Spleen (tissue), 11 donors: Measurements from ENCODE around the gene MCCC1. TPM values are rescaled to one million over a fixed set of nuclear protein-coding genes. Genes with fewer than 3 reads are reported as not detected.

Source experiments
- DNase-seq: peaks from one replicate; pipeline ENCODE4 v3.0.0-alpha.2; 2020
- H3K27ac ChIP-seq, 8 donors: fragments of 200-600 bp; sonication (generic) in 7 of 8; 1 replicate in 4 of 8; 2 replicates in 4 of 8; pipeline versions ENCODE4 v1.5.0 to v1.8.0; 2016 to 2021; ENCODE audit warnings: inconsistent platforms in 4 of 8, mild to moderate bottlenecking in 4 of 8, moderate library complexity in 1 of 8
- H3K27me3 ChIP-seq, 7 donors: fragments of 200-600 bp; sonication (generic) in 6 of 7; replicated peaks in 1 of 7; 1 replicate in 4 of 7; 2 replicates in 3 of 7; pipeline versions ENCODE4 v1.5.0 to v1.8.0; 2016 to 2021; ENCODE audit warnings: inconsistent platforms in 3 of 7, mild to moderate bottlenecking in 1 of 7
- H3K36me3 ChIP-seq, 6 donors: fragments of 200-600 bp; sonication (generic) in 5 of 6; 1 replicate in 4 of 6; 2 replicates in 2 of 6; pipeline versions ENCODE4 v1.5.0 to v1.8.0; 2016 to 2021; ENCODE audit warnings: inconsistent platforms in 2 of 6
- H3K4me1 ChIP-seq, 6 donors: fragments of 200-600 bp; sonication (generic) in 5 of 6; 1 replicate in 3 of 6; 2 replicates in 3 of 6; pipeline versions ENCODE4 v1.5.0 to v1.8.0; 2016 to 2021; ENCODE audit warnings: inconsistent platforms in 3 of 6
- H3K4me3 ChIP-seq, 8 donors: fragments of 200-600 bp; sonication (generic) in 7 of 8; 1 replicate in 4 of 8; 2 replicates in 4 of 8; pipeline versions ENCODE4 v1.5.0 to v1.8.0; 2016 to 2021; ENCODE audit warnings: inconsistent platforms in 4 of 8, mild to moderate bottlenecking in 4 of 8, moderate library complexity in 2 of 8
- H3K9me3 ChIP-seq, 8 donors: fragments of 200-600 bp; sonication (generic) in 7 of 8; 1 replicate in 4 of 8; 2 replicates in 4 of 8; pipeline versions ENCODE4 v1.5.0 to v1.8.0; 2016 to 2021; ENCODE audit warnings: inconsistent platforms in 4 of 8
- CTCF ChIP-seq, 11 experiments: fragments of 200-600 bp in 7 of 11; fragments of 450-650 bp in 4 of 11; sonication (generic) in 4 of 11; IDR thresholded peaks in 8 of 11; conservative IDR thresholded peaks in 3 of 11; 1 replicate in 7 of 11; 2 replicates in 4 of 11; pipeline versions ENCODE4 v1.4.0 to v1.8.0; 2016 to 2021; ENCODE audit warnings: antibody characterized with exemption in 11 of 11, inconsistent platforms in 4 of 11, mild to moderate bottlenecking in 1 of 11
- POLR2A ChIP-seq, 3 donors: fragments of 450-650 bp; IDR thresholded peaks; one replicate each; pipeline ENCODE4 v1.5.1; 2017; ENCODE audit warnings: antibody characterized with exemption in 3 of 3, mild to moderate bottlenecking in 1 of 3
- POLR2AphosphoS5 ChIP-seq, 3 donors: sonication (generic); formaldehyde crosslinking; IDR thresholded peaks; one replicate each; pipeline ENCODE4 v1.5.1; 2017; ENCODE audit warnings: antibody characterized with exemption in 3 of 3
- WGBS, 5 donors: extraction: QIAGEN DNeasy Blood & Tissue Kit in 3 of 5; methylation state at CpG; one replicate each; pipeline versions ENCODE4 v1.1.5 to v1.1.7; 2013 to 2018; 5-methylcytosine and 5-hydroxymethylcytosine counted together
- intact Hi-C: fragments of 100-400 bp; cut with DNase I; formaldehyde crosslinking; loops from one replicate; pipeline ENCODE4 v1.15.0; 2023; ENCODE audit warnings: low total_unique reads
- polyA plus RNA-seq, 3 donors: library from polyadenylated mRNA; stranded (reverse); fragments of 200-250 nt; gene quantifications; one replicate each; pipeline ENCODE4 v1.2.1, GENCODE V29; 2013
- total RNA-seq, 7 donors: library from RNA; depleted of rRNA in 3 of 7; stranded (reverse); fragments of >200 nt in 3 of 7; fragmentation: NEBNext Ultra II Directional in 4 of 7; extraction: Animal tissue kit (Norgen Biotek cat#: 25700) in 4 of 7; gene quantifications; one replicate each; pipeline versions ENCODE4 v1.1.0 to v1.2.1, GENCODE V29; 2016 to 2021
- donor health status: healthy with polysubstance abuse.
- donor health status: DM: no; HTN: no; CAD: no; lungs with moderate emphysema.
- donor health status: DM: no; HTN: no; CAD: no.
- donor health status: Bipolar disorder and iron deficiency.
- donor health status: healthy.
- donor health status: DM: no; HTN: no; CAD: no.
- donor health status: DM: yes; HTN: yes; CAD: no.

The MCCC1 gene
- total and polyA plus RNA-seq, 10 donors: 18.6 to 96.1 (median 28.7) TPM

GRCh38 chr3:183038221-183038620 is 61.1 kb downstream of the MCCC1 start:
- no peak for TF ChIP-seq CTCF (IDR thresholded peaks at IDR 0.05 in 8 of 11, conservative IDR thresholded peaks at IDR 0.05 in 3 of 11)
- TF ChIP-seq POLR2AphosphoS5 (IDR thresholded peaks at IDR 0.05): no peak
- no peak for TF ChIP-seq POLR2A (IDR thresholded peaks at IDR 0.05)
- H3K27me3 ChIP-seq: no peaks in the 10 kb centered on the region
- no peak overlapping the region for H3K4me3 ChIP-seq
- DNase-seq: no peak
- peaks cover 0 to 95% (median 51%) of the 10 kb centered on the region in 6 donors for H3K36me3 ChIP-seq
- H3K9me3 ChIP-seq: no peaks in the 10 kb centered on the region
- H3K27ac ChIP-seq: no peak overlapping the region
- intact Hi-C loops: no loop called here
- 96 to 99% (median 98%) methylated on average over 2 of the region's 2 CpGs for whole genome bisulfite sequencing, 5 donors
- H3K4me1 ChIP-seq: peaks cover 0 to 16% (median 0%) of the 10 kb centered on the region in 6 donors

- H3K4me3 ChIP-seq: no peak overlapping the region
- no peaks in the 10 kb centered on the region for H3K9me3 ChIP-seq
- H3K27me3 ChIP-seq: no peaks in the 10 kb centered on the region
- TF ChIP-seq POLR2AphosphoS5 (IDR thresholded peaks at IDR 0.05) (no peak), CTCF (IDR thresholded peaks at IDR 0.05 in 8 of 11, conservative IDR thresholded peaks at IDR 0.05 in 3 of 11) (no peak), POLR2A (IDR thresholded peaks at IDR 0.05) (no peak)
- no peak for DNase-seq
- peaks cover 0 to 100% (median 57%) of the 10 kb centered on the region in 6 donors for H3K36me3 ChIP-seq
- intact Hi-C loops: no loop called here
- H3K4me1 ChIP-seq: peaks cover 0 to 3% (median 0%) of the 10 kb centered on the region in 6 donors
- WGBS, 5 donors: 91 to 99% (median 93%) methylated on average over 2 of the region's 2 CpGs
- no peak overlapping the region for H3K27ac ChIP-seq
Measured at GRCh38 chr3:183033746-183034145, 65.5 kb downstream of the MCCC1 start.

GRCh38 chr3:183032880-183033555 is 66.3 kb downstream of the MCCC1 start:
- Histone ChIP-seq H3K27ac (no peak overlapping the region), H3K27me3 (no peaks in the 10 kb centered on the region), H3K4me1 (no peaks in the 10 kb centered on the region), H3K4me3 (no peak overlapping the region), H3K9me3 (no peaks in the 10 kb centered on the region), H3K36me3 (peaks cover 0 to 100% (median 54%) of the 10 kb centered on the region in 6 donors)
- TF ChIP-seq POLR2AphosphoS5 (IDR thresholded peaks at IDR 0.05) (no peak), CTCF (IDR thresholded peaks at IDR 0.05 in 8 of 11, conservative IDR thresholded peaks at IDR 0.05 in 3 of 11) (no peak), POLR2A (IDR thresholded peaks at IDR 0.05) (no peak)
- WGBS, 5 donors: 92 to 93% (median 92%) methylated on average over 6 of the region's 6 CpGs
- no peak for DNase-seq
- intact Hi-C loops: no loop called here

GRCh38 chr3:183031826-183032225 is 67.5 kb downstream of the MCCC1 start:
- Histone ChIP-seq H3K27ac (no peak overlapping the region), H3K9me3 (no peaks in the 10 kb centered on the region), H3K4me3 (no peak overlapping the region), H3K27me3 (no peaks in the 10 kb centered on the region), H3K36me3 (peaks cover 0 to 100% (median 49%) of the 10 kb centered on the region in 6 donors), H3K4me1 (no peaks in the 10 kb centered on the region)
- DNase-seq: no peak
- intact Hi-C loops: no loop called here
- WGBS, 5 donors: 88 to 100% (median 93%) methylated on average over 1 of the region's 1 CpG
- TF ChIP-seq POLR2A (IDR thresholded peaks at IDR 0.05) (no peak), POLR2AphosphoS5 (IDR thresholded peaks at IDR 0.05) (no peak), CTCF (IDR thresholded peaks at IDR 0.05 in 8 of 11, conservative IDR thresholded peaks at IDR 0.05 in 3 of 11) (no peak)
